Hematopoietic multipotent progenitor cell treated with erythropoietin and hydrocortisone succinate and interleukin-3 and kit ligand, for 4 days (in vitro differentiated cells): ENCODE data around the gene HSF4.
A peak's percentile ranks its signal among the peaks of the same experiment; 100 is the strongest.
"Not testable (repeated sequence)": the region's sequence is repeated elsewhere in the genome, so short reads cannot be mapped to it uniquely, and the experiment has no call there.

Source experiments
- DNase-seq: peaks from one replicate; pipeline ENCODE4 v3.0.0-alpha.2; 2015

HSF4 gene, protein sequence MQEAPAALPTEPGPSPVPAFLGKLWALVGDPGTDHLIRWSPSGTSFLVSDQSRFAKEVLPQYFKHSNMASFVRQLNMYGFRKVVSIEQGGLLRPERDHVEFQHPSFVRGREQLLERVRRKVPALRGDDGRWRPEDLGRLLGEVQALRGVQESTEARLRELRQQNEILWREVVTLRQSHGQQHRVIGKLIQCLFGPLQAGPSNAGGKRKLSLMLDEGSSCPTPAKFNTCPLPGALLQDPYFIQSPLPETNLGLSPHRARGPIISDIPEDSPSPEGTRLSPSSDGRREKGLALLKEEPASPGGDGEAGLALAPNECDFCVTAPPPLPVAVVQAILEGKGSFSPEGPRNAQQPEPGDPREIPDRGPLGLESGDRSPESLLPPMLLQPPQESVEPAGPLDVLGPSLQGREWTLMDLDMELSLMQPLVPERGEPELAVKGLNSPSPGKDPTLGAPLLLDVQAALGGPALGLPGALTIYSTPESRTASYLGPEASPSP

DNA sequence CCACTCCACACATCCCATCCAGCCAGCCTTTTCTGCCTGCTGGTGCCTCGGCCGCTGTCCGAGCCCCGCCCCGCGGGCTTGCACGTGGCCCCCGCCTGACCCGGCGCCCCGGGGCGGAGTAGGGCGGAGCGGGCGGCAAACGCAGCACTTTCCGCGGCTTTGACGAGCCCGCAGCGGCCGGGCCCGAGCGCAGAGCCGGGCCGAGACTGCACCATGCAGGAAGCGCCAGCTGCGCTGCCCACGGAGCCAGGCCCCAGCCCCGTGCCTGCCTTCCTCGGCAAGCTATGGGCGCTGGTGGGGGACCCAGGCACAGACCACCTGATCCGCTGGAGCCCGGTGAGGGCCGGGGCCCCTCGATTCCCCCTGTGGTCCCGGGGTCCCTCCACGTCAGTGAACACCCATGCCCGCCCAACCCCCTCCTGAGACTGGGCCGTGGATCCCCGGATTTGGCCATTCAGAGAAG, at the start of gene HSF4:
TSS of gene HSF4 (plus strand) at position 147 of the 463 bp plus-strand sequence. CDS start at position 214, 67 bp downstream.
- peak; percentile 47 for DNase-seq

GRCh38 chr16:67114793-67115192, 49.8 kb upstream of the HSF4 start:
- no peak for DNase-seq

DNA sequence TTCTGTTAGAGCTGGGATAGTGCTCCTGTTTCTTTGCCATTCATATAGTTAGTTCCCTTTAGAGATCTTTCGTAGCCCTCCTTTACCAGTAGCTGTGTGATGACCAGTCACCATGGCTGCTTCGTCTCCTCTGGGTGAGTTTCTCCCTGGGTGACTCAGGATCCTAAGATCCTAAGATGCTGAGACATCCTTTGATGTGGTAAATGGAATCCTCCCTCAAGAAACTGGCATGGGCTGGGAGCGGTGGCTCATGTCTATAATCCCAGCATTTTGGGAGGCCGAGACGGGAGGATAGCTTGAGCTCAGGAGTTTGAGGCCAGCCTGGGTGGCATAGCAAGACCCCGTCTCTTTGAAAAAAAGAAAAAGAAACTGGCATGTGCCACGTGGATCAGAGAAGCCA, 48.9 kb upstream of the HSF4 start:
- no peak for DNase-seq

- DNase-seq = peak; percentile 30
Observed at GRCh38 chr16:67116388-67117311, 47.9 kb upstream of the HSF4 start.

GRCh38 chr16:67117716-67118115, 46.8 kb upstream of the HSF4 start:
- no peak for DNase-seq

- DNase-seq = no peak
Observed at GRCh38 chr16:67120025-67120424, 44.5 kb upstream of the HSF4 start.

- DNase-seq = not testable (repeated sequence)
Observed at GRCh38 chr16:67122799-67123198, 41.7 kb upstream of the HSF4 start.

DNA sequence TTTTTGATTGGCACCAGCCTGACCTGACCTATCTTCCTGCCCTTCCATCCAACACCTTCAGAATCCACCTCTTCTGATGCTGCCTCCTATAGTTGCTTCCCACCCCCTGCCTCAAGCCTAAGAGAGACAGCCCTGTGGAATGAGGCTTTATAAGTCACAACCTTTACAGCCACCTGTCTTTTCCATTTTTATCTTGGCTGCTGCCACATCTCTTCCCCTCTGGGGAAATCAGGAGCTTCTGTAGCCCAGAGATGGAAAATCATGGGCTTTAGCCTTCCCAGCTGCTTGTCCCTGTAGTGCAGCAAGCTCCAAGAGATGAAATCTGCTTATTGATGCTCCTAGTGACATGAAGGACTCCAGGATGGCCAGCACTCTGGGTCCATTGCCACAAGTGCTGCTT, 36.1 kb upstream of the HSF4 start:
- DNase-seq = no peak

GRCh38 chr16:67128887-67129286, 35.7 kb upstream of the HSF4 start:
- no peak for DNase-seq

GRCh38 chr16:67129422-67129821, 35.1 kb upstream of the HSF4 start:
- no peak for DNase-seq

DNA sequence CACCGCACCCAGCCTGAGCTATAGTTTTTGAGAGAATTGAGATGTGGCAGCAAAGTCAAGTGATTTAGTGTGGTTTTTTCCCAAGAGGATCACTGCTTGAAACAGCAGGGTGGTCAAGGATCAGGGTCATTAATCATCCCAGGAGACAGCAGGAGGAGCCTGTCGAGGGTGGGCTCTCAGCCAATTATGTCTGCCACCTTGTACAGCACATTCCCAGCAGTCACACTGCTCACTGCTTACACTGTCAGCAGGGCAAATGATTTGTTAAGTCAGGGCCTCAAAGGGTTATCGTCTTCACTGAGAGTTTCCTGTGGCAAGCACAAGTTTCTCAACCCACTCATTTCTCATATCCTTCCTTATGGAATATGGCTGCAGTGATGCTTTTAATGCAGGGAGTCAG, 26.9 kb upstream of the HSF4 start:
- no peak for DNase-seq

DNA sequence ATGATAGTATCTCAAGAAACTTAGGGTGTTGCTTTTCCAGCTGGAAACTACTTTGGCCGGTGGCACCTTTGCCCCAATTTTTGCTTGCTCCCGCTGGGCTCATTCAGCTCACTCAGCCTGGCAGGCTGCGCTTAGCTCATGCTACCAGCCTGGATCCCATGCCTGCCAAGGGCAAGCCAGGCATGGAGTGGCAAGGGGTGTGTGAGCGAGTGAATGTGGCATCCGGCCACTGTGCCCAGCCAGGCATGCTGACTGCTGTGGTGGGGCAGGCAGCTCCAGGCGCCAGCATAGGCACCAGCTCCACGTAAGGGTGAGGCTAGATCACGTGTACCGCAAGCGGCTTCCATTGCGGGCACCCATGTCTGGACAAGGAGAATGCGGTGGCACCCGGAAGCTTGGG, 23.2 kb upstream of the HSF4 start:
- DNase-seq = no peak

- DNase-seq = no peak
Observed at GRCh38 chr16:67142342-67142741, 22.2 kb upstream of the HSF4 start.

DNA sequence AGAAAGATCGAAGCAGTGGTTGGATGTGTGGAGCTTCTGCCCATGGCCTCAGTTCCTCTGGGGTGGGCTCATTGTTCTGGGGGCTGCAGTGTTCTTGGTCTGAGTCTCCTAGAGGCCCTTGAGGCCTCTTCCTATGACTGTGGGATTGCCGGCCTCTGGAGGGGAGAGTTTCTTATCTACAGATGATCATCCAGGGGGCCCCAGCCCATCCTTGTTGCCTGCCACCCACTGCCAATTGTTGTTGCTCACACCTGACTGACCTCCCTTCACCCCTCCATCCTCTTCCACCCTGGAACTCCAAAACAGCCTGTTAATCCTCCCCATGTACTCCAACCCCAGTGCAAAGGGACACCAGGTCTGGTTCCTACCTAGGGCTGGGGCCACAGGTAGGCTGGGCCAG, 19.6 kb upstream of the HSF4 start:
- no peak for DNase-seq

- no peak for DNase-seq
Observed at GRCh38 chr16:67145746-67146145, 18.8 kb upstream of the HSF4 start.

DNA sequence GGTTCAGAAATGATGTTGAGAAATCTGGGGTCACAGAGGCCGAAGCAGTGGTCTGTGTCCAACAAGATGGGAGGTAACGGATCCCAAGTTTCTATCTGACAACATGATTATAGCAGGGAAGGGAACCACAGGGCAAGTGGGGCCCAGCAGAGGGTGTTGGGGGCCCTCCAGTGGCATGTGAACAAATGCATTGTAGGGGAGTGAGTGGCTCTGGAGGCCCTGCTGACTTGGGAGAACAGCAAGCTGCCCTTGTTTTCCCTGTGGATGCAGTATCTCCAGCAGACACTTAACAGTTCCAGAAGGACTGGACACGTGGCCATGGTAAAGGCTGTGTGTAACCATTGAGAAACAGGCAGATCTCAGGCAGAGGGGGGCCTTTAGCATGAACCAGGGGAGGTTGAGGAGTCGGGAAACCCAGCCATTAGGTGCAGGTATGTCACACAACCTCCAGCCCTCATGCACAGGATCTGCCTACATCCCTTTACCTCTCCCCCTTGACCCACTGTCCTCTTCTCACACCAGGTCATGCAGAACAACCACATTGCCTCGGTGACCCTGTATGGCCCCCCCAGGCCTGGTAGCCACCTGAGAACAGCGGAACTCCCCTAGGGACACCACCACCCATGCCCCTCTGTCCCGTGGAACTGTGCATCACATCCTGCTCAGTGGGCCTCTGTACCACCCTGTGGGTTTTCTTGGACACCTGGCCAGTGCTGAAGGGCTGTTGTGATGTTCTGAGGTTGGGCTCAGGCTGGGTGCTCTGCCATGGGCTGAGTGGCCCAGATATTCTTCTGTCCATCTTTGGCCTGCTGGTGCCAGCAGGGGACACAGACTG, 17.8 kb upstream of the HSF4 start:
- DNase-seq = no peak

DNA sequence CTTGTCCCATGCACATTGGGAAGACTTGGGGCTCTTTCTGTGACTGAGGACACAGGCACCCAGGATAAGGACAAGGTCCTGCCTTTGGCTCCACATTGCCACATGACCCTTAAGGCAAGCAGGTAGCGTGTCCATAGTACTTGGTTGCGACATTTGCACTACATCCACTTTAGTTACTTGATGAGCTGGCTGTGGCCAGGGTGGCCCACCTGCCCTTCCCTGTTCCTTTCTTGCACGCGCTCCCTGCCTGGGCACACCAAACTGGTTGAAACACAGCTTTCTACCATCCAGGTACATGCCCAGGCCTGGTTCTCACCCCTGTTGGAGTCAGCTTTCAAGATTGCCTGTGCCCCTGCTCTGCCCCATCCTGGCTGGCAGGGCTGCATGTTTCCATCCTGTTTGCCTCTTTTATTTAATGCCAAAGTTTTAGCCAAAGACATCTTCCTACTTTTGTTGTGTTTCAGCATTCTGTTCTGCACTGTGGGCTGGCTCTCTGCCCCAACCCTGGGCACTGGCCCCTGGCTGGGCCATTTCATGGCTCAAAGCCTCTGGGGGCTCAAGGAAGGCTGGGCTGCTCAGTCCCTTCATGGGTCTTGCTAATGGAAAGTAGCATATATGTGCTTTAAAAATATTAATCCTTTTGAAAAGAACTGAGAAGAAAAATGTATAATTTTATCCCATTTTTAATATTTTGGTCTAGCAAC, 17.0 kb upstream of the HSF4 start:
- DNase-seq = no peak

- no peak for DNase-seq
Observed at GRCh38 chr16:67148221-67148620, 16.3 kb upstream of the HSF4 start.

- DNase-seq = no peak
Observed at GRCh38 chr16:67148656-67149275, 15.8 kb upstream of the HSF4 start.

DNA sequence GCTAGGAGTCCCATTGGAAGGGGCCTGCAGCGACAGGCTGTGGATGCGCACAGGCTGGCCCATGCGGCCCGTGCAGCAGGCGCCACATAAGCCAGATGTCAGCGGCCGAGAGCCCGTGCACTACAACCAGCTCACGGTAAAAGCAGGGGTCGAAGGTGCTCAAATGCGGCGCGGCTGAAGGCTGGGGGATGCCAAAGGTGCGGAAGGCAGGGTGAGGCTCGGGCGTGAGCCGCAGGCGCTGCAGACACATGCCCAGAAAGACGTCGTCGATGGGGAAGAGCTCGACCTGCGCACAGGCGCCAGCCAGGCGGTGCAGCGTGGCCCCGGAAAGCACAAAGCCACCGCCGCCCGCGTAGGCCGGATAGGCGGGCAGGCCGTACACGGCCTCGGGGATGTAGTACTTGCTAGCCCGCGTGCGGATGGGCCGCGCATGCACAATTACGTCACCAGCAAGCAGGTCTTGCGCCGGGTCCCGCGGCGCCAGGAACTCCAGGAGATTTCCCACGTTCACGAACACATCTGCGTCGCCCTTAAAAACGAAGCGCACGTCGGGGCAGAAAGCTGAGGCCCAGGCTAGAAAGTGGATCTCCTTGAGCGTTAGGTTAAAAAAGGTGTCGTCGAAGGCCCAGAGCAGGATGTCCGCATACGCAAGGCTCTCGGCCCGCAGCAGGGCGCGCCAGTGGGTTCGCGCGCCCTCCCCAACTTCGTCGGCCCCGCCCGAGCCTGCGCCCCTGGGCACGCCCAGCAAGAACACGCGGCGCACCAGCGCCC, 15.1 kb upstream of the HSF4 start:
- peak; percentile 51 for DNase-seq
